WTC11 (cell line): ENCODE data around the gene GCSAM.

Experiments used
- ATF1 ChIP-seq: sonication (generic); formaldehyde crosslinking; IDR thresholded peaks from 2 replicates; pipeline ENCODE4 v1.8.1; 2023; ENCODE audit warnings: mild to moderate bottlenecking, moderate library complexity, missing genetic modification reagents
- CDX4 ChIP-seq: fragments of 250-450 bp; sonication (Bioruptor Pico); IDR thresholded peaks from 2 replicates; pipeline ENCODE4 v1.9.0; 2021; ENCODE audit warnings: moderate library complexity, mild to moderate bottlenecking, inconsistent platforms, borderline replicate concordance
- CTCF ChIP-seq: fragments of 200-600 bp; IDR thresholded peaks from 2 replicates; pipeline ENCODE4 v1.8.0; 2022; ENCODE audit warnings: antibody characterized with exemption
- JUN ChIP-seq: sonication (generic); formaldehyde crosslinking; IDR thresholded peaks from 2 replicates; pipeline ENCODE4 v1.8.0; 2023; ENCODE audit warnings: mild to moderate bottlenecking, missing genetic modification reagents
- NFE2L1 ChIP-seq: sonication (generic); formaldehyde crosslinking; IDR thresholded peaks from 2 replicates; pipeline ENCODE4 v1.8.1; 2023; ENCODE audit warnings: missing genetic modification reagents
- SP1 ChIP-seq: sonication (generic); formaldehyde crosslinking; conservative IDR thresholded peaks from 2 replicates; pipeline ENCODE4 v1.8.1; 2022; ENCODE audit warnings: missing genetic modification reagents
- TEAD4 ChIP-seq: sonication (generic); formaldehyde crosslinking; IDR thresholded peaks from 2 replicates; pipeline ENCODE4 v1.8.0; 2022; ENCODE audit warnings: mild to moderate bottlenecking, missing genetic modification reagents
- ZBTB21 ChIP-seq: sonication (generic); formaldehyde crosslinking; IDR thresholded peaks from 2 replicates; pipeline ENCODE4 v1.8.1; 2023; ENCODE audit warnings: mild to moderate bottlenecking, missing genetic modification reagents, borderline replicate concordance

GRCh38 chr3:112115806-112116383 is 17.2 kb downstream of the GCSAM start:
- TF ChIP-seq CTCF (no peak), CDX4 (CRISPR knock-in tag) (no peak), JUN (CRISPR knock-in tag) (no peak), ZBTB21 (CRISPR knock-in tag) (no peak), SP1 (CRISPR knock-in tag) (no peak), ATF1 (CRISPR knock-in tag) (no peak), NFE2L1 (CRISPR knock-in tag) (no peak), TEAD4 (CRISPR knock-in tag) (no peak)
